ENCODE data around the gene TSHZ2.

TSHZ2 gene

GRCh38 chr20:53157443-53158408 lies 185.6 kb downstream of the TSHZ2 start:
- TF ChIP-seq GATA2 (IDR thresholded peaks at IDR 0.05; ENCODE audit: low read depth, low read length) (no peak), GATA3 (IDR thresholded peaks at IDR 0.05; ENCODE audit: low read depth, low read length) (no peak)

- TF ChIP-seq GATA3 (IDR thresholded peaks at IDR 0.05; ENCODE audit: low read depth, low read length) = no peak
- no peak for TF ChIP-seq GATA2 (IDR thresholded peaks at IDR 0.05; ENCODE audit: low read depth, low read length)
Observed at GRCh38 chr20:53159160-53159559, 187.0 kb downstream of the TSHZ2 start.

GRCh38 chr20:53161073-53161472 lies 188.9 kb downstream of the TSHZ2 start:
- TF ChIP-seq GATA2 (IDR thresholded peaks at IDR 0.05; ENCODE audit: low read depth, low read length) = no peak

- no peak for TF ChIP-seq GATA3 (IDR thresholded peaks at IDR 0.05; ENCODE audit: low read depth, low read length)
Observed at GRCh38 chr20:53161473-53161872, 189.3 kb downstream of the TSHZ2 start.

GRCh38 chr20:53162251-53162835 lies 190.2 kb downstream of the TSHZ2 start:
- no peak for TF ChIP-seq GATA3 (IDR thresholded peaks at IDR 0.05; ENCODE audit: low read depth, low read length)
- TF ChIP-seq GATA2 (IDR thresholded peaks at IDR 0.05; ENCODE audit: low read depth, low read length) = no peak

- no peak for TF ChIP-seq GATA3 (IDR thresholded peaks at IDR 0.05; ENCODE audit: low read depth, low read length)
Observed at GRCh38 chr20:53163486-53163885, 191.3 kb downstream of the TSHZ2 start.

GRCh38 chr20:53164072-53164471 lies 191.9 kb downstream of the TSHZ2 start:
- TF ChIP-seq GATA2 (IDR thresholded peaks at IDR 0.05; ENCODE audit: low read depth, low read length) = no peak
- TF ChIP-seq GATA3 (IDR thresholded peaks at IDR 0.05; ENCODE audit: low read depth, low read length) = no peak

- TF ChIP-seq GATA2 (IDR thresholded peaks at IDR 0.05; ENCODE audit: low read depth, low read length) = no peak
- no peak for TF ChIP-seq GATA3 (IDR thresholded peaks at IDR 0.05; ENCODE audit: low read depth, low read length)
Observed at GRCh38 chr20:53165452-53165851, 193.3 kb downstream of the TSHZ2 start.

- TF ChIP-seq GATA3 (IDR thresholded peaks at IDR 0.05; ENCODE audit: low read depth, low read length) (no peak), GATA2 (IDR thresholded peaks at IDR 0.05; ENCODE audit: low read depth, low read length) (no peak)
Observed at GRCh38 chr20:53168491-53168890, 196.3 kb downstream of the TSHZ2 start.

- TF ChIP-seq GATA3 (IDR thresholded peaks at IDR 0.05; ENCODE audit: low read depth, low read length) (no peak), GATA2 (IDR thresholded peaks at IDR 0.05; ENCODE audit: low read depth, low read length) (no peak)
Observed at GRCh38 chr20:53170196-53170595, 198.0 kb downstream of the TSHZ2 start.

GRCh38 chr20:53171065-53171464 lies 198.9 kb downstream of the TSHZ2 start:
- TF ChIP-seq GATA2 (IDR thresholded peaks at IDR 0.05; ENCODE audit: low read depth, low read length) = peak; percentile 82
- TF ChIP-seq GATA3 (IDR thresholded peaks at IDR 0.05; ENCODE audit: low read depth, low read length) = peak; percentile 98

GRCh38 chr20:53174454-53174853 lies 202.3 kb downstream of the TSHZ2 start:
- TF ChIP-seq GATA2 (IDR thresholded peaks at IDR 0.05; ENCODE audit: low read depth, low read length) (no peak), GATA3 (IDR thresholded peaks at IDR 0.05; ENCODE audit: low read depth, low read length) (no peak)

- TF ChIP-seq GATA3 (IDR thresholded peaks at IDR 0.05; ENCODE audit: low read depth, low read length) (no peak), GATA2 (IDR thresholded peaks at IDR 0.05; ENCODE audit: low read depth, low read length) (no peak)
Observed at GRCh38 chr20:53175135-53175780, 203.1 kb downstream of the TSHZ2 start.

GRCh38 chr20:53176134-53176533 lies 204.0 kb downstream of the TSHZ2 start:
- TF ChIP-seq GATA2 (IDR thresholded peaks at IDR 0.05; ENCODE audit: low read depth, low read length) (no peak), GATA3 (IDR thresholded peaks at IDR 0.05; ENCODE audit: low read depth, low read length) (no peak)

- TF ChIP-seq GATA3 (IDR thresholded peaks at IDR 0.05; ENCODE audit: low read depth, low read length) (no peak), GATA2 (IDR thresholded peaks at IDR 0.05; ENCODE audit: low read depth, low read length) (no peak)
Observed at GRCh38 chr20:53177687-53178086, 205.5 kb downstream of the TSHZ2 start.
